ENCODE data around the gene SCN9A. TPM values are rescaled to one million over a fixed set of nuclear protein-coding genes. Genes with fewer than 3 reads are reported as not detected.

The SCN9A gene
- total RNA-seq, 2 experiments from 2014 or later, result 0.14 to 0.17 TPM

DNA sequence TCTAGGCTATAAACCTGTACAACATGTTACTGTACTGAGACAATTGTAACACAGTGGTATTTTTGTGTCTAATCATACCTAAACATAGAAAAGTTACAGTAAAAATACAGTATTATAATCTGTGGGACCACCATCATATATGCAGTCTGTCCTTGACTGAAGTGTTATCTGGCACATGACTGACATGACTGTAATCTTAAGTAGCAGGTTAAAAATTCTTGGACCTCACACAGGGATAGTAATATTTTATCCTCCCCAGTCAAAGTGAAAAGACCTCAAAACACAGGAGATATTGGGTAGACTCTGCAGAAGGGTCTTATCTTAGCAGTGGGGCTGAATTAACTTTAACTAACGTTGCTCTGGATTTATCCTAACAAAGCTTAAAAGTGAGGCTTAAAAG, 4.9 kb upstream of the SCN9A start:
- no peak overlapping the region for H3K4me3 ChIP-seq (ENCODE audit: low read length)
- CTCF ChIA-PET, result no interaction called here
- peaks cover 16% of the 10 kb centered on the region for H3K27me3 Mint-ChIP-seq

DNA sequence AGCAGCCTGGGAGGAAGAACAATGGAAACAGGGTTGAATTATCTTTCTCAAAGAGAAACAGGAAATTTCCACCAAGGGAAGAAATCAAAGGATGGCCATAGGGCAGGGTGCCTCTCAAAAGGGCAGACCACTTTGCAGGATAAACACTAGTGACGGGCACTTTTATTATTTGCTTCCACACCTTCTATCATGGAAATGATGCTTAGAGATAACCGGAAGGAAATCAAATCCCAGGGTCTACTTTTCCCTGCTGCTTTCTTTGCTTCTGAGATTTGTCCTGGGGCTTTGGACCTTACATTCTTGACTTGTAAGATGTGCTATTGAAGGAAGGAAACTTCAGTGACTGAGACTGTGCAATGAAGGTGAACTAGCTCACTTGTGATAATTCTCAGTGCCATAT, 1.1 kb upstream of the SCN9A start:
- no peak overlapping the region for H3K27ac Mint-ChIP-seq
- H3K36me3 Mint-ChIP-seq (ENCODE audit: low read depth), result no peaks in the 10 kb centered on the region
- peaks cover 41% of the 10 kb centered on the region for H3K27me3 Mint-ChIP-seq
- Histone ChIP-seq H3K9me3 (ENCODE audit: control insufficient read depth in 1 of 2, insufficient read depth in 1 of 2, low read length in 2 of 2) (peaks cover 0 to 11% of the 10 kb centered on the region in 2 experiments), H3K36me3 (ENCODE audit: insufficient read depth, low read length) (no peaks in the 10 kb centered on the region), H3K4me3 (ENCODE audit: low read length) (no peak overlapping the region), H3K4me1 (ENCODE audit: insufficient read depth, low read length) (peaks cover 5% of the 10 kb centered on the region), H3K27me3 (ENCODE audit: control insufficient read depth in 1 of 2, insufficient read depth in 2 of 2, low read length in 2 of 2) (peaks cover 7 to 14% of the 10 kb centered on the region in 2 experiments), H3K27ac (ENCODE audit: low read depth in 1 of 2, low read length in 2 of 2) (no peak overlapping the region)
- ChIA-PET POLR2A (no interaction called here), CTCF (no interaction called here)
- peaks cover 20% of the 10 kb centered on the region for H3K4me1 Mint-ChIP-seq (ENCODE audit: low read depth)
- TF ChIP-seq, protein P1, sequence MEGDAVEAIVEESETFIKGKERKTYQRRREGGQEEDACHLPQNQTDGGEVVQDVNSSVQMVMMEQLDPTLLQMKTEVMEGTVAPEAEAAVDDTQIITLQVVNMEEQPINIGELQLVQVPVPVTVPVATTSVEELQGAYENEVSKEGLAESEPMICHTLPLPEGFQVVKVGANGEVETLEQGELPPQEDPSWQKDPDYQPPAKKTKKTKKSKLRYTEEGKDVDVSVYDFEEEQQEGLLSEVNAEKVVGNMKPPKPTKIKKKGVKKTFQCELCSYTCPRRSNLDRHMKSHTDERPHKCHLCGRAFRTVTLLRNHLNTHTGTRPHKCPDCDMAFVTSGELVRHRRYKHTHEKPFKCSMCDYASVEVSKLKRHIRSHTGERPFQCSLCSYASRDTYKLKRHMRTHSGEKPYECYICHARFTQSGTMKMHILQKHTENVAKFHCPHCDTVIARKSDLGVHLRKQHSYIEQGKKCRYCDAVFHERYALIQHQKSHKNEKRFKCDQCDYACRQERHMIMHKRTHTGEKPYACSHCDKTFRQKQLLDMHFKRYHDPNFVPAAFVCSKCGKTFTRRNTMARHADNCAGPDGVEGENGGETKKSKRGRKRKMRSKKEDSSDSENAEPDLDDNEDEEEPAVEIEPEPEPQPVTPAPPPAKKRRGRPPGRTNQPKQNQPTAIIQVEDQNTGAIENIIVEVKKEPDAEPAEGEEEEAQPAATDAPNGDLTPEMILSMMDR (IDR thresholded peaks at IDR 0.05), result no peak
- DNase-seq, result no peak
- H3K4me3 Mint-ChIP-seq, result no peak overlapping the region
- H3K9me3 Mint-ChIP-seq, result no peaks in the 10 kb centered on the region
- intact Hi-C loops (cut with DNase I, micrococcal nuclease), result no loop called here
- no peak for ATAC-seq (ENCODE audit: poor library complexity)

More for the DNA sequence above, 4.9 kb upstream of the SCN9A start:
- Mint-ChIP-seq H3K4me3 (no peak overlapping the region), H3K27ac (no peak overlapping the region), H3K4me1 (ENCODE audit: low read depth) (peaks cover 7% of the 10 kb centered on the region), H3K9me3 (no peaks in the 10 kb centered on the region), H3K36me3 (ENCODE audit: low read depth) (no peaks in the 10 kb centered on the region)
- peaks cover 0 to 8% of the 10 kb centered on the region in 2 experiments for H3K9me3 ChIP-seq (ENCODE audit: control insufficient read depth in 1 of 2, insufficient read depth in 1 of 2, low read length in 2 of 2)
- TF ChIP-seq, protein P1 (IDR thresholded peaks at IDR 0.05), result no peak
- no peaks in the 10 kb centered on the region for H3K36me3 ChIP-seq (ENCODE audit: insufficient read depth, low read length)
- no peak overlapping the region for H3K27ac ChIP-seq (ENCODE audit: low read depth in 1 of 2, low read length in 2 of 2)
- no peak for DNase-seq
- ATAC-seq (ENCODE audit: poor library complexity), result no peak
- POLR2A ChIA-PET, result no interaction called here
- H3K27me3 ChIP-seq (ENCODE audit: control insufficient read depth in 1 of 2, insufficient read depth in 2 of 2, low read length in 2 of 2), result peaks cover 4 to 8% of the 10 kb centered on the region in 2 experiments
- intact Hi-C loops (cut with DNase I, micrococcal nuclease), result no loop called here
- peaks cover under 1% of the 10 kb centered on the region for H3K4me1 ChIP-seq (ENCODE audit: insufficient read depth, low read length)

DNA sequence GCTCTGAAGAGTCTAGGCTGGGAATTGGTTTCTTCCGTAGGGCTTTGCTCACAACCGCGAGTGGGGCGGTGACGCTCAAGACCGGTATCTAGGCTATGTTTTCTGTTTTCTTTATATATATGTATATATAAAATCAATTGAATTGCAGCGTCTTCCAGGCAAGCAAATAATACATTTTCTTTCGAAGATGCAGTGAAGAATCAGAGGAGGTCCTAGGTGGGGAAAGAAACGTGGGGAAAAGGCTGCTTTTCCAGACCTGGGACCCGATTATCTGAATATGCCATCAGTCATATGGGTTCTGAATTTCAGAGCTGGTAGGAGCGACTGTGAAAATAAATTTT, 714 bp upstream of the SCN9A start:
- ChIA-PET POLR2A (no interaction called here), CTCF (no interaction called here)
- Histone ChIP-seq H3K4me1 (ENCODE audit: insufficient read depth, low read length) (peaks cover 5% of the 10 kb centered on the region), H3K36me3 (ENCODE audit: insufficient read depth, low read length) (no peaks in the 10 kb centered on the region), H3K4me3 (ENCODE audit: low read length) (no peak overlapping the region), H3K27ac (ENCODE audit: low read depth in 1 of 2, low read length in 2 of 2) (no peak overlapping the region), H3K27me3 (ENCODE audit: control insufficient read depth in 1 of 2, insufficient read depth in 2 of 2, low read length in 2 of 2) (peaks cover 7 to 14% of the 10 kb centered on the region in 2 experiments), H3K9me3 (ENCODE audit: control insufficient read depth in 1 of 2, insufficient read depth in 1 of 2, low read length in 2 of 2) (peaks cover 0 to 11% of the 10 kb centered on the region in 2 experiments)
- Mint-ChIP-seq H3K27me3 (peaks cover 41% of the 10 kb centered on the region), H3K36me3 (ENCODE audit: low read depth) (no peaks in the 10 kb centered on the region), H3K9me3 (no peaks in the 10 kb centered on the region), H3K4me1 (ENCODE audit: low read depth) (peaks cover 20% of the 10 kb centered on the region), H3K27ac (no peak overlapping the region), H3K4me3 (peak overlapping the region; percentile 77)
- no peak for ATAC-seq (ENCODE audit: poor library complexity)
- DNase-seq, result no peak
- TF ChIP-seq, protein P1 (IDR thresholded peaks at IDR 0.05), result no peak
- intact Hi-C loops (cut with DNase I, micrococcal nuclease), result no loop called here

All from CD4-positive, alpha-beta T cell (primary cell).